SK-N-SH (cell line): Measurements from ENCODE around the gene WDR49. TPM values are rescaled to one million over a fixed set of nuclear protein-coding genes. Genes with fewer than 3 reads are reported as not detected.

Experiments
- CTCF ChIA-PET: fragments of 300-600, 350-600 bp; formaldehyde crosslinking; extraction: SDS; loops from one replicate; lab custom pipeline; 2021; lab: Yijun Ruan, JAX
- POLR2A ChIA-PET: fragments of 350-600 bp; sonication (Branson Sonifier 250); formaldehyde crosslinking; extraction: SDS; loops from one replicate; lab custom pipeline; 2020; ENCODE audit warnings: antibody characterized with exemption, inconsistent platforms; lab: Yijun Ruan, JAX
- DNase-seq: peaks from one replicate; pipeline ENCODE4 v3.0.0; 2012
- H2AFZ ChIP-seq: fragments of 200-600 bp; sonication (generic); 2 replicates; pipeline ENCODE4 v1.8.1; 2016; ENCODE audit warnings: antibody characterized with exemption, mild to moderate bottlenecking, low read depth
- H3F3A ChIP-seq: fragments of 200-600 bp; sonication (generic); replicated peaks from 2 replicates; pipeline ENCODE3; 2016; ENCODE audit warnings: antibody characterized with exemption, mild to moderate bottlenecking; ENCODE audit not compliant: insufficient read depth
- H3K27ac ChIP-seq, 2 experiments: fragments of 200-500 bp in 1 of 2; fragments of 200-600 bp in 1 of 2; sonication (Bioruptor generic) in 1 of 2; sonication (generic), shearing (Covaris generic) in 1 of 2; 2 replicates each; pipeline versions ENCODE4 v1.5.1 to v1.6.1; 2014 to 2016; ENCODE audit warnings: low read depth in 2 of 2, inconsistent platforms in 1 of 2, low read length in 1 of 2, mild to moderate bottlenecking in 1 of 2, mixed read lengths in 1 of 2
- H3K27me3 ChIP-seq: fragments of 200-600 bp; sonication (generic), shearing (Covaris generic); 2 replicates; pipeline ENCODE4 v1.6.1; 2016; ENCODE audit warnings: mixed run types; ENCODE audit not compliant: insufficient read depth
- H3K36me3 ChIP-seq, 2 experiments: fragments of 200-500 bp in 1 of 2; fragments of 200-600 bp in 1 of 2; sonication (Bioruptor generic) in 1 of 2; sonication (generic) in 1 of 2; replicated peaks in 1 of 2; 2 replicates each; pipeline versions ENCODE3 to v1.5.1; 2014 to 2016; ENCODE audit warnings: low read length in 1 of 2, mild to moderate bottlenecking in 1 of 2; ENCODE audit not compliant: insufficient read depth in 2 of 2, control insufficient read depth in 1 of 2
- H3K4me1 ChIP-seq, 2 experiments: fragments of 200-500 bp in 1 of 2; fragments of 200-600 bp in 1 of 2; sonication (Bioruptor generic) in 1 of 2; sonication (generic), shearing (Covaris generic) in 1 of 2; 2 replicates each; pipeline versions ENCODE4 v1.5.1 to v1.6.1; 2014 to 2016; ENCODE audit warnings: low read depth in 1 of 2, low read length in 1 of 2, mixed run types in 1 of 2; ENCODE audit not compliant: insufficient read depth in 2 of 2, control insufficient read depth in 1 of 2
- H3K4me2 ChIP-seq: fragments of 200-600 bp; sonication (generic), shearing (Covaris generic); 2 replicates; pipeline ENCODE4 v1.6.1; 2017; ENCODE audit warnings: mixed run types
- H3K4me3 ChIP-seq, 2 experiments: fragments of 200-500 bp in 1 of 2; fragments of 200-600 bp in 1 of 2; sonication (Bioruptor generic) in 1 of 2; sonication (generic), shearing (Covaris generic) in 1 of 2; 2 replicates each; pipeline versions ENCODE4 v1.5.1 to v1.8.1; 2014 to 2016; ENCODE audit warnings: low read depth in 2 of 2, inconsistent platforms in 1 of 2, low read length in 1 of 2, mild to moderate bottlenecking in 1 of 2, mixed read lengths in 1 of 2, moderate library complexity in 1 of 2
- H3K79me2 ChIP-seq: fragments of 200-600 bp; sonication (generic); 2 replicates; pipeline ENCODE4 v1.8.1; 2017; ENCODE audit warnings: mild to moderate bottlenecking; ENCODE audit not compliant: insufficient read depth
- H3K9ac ChIP-seq: fragments of 200-600 bp; sonication (generic); 2 replicates; pipeline ENCODE4 v1.6.1; 2017; ENCODE audit warnings: mixed run types
- H3K9me2 ChIP-seq: fragments of 200-600 bp; sonication (generic); 2 replicates; pipeline ENCODE4 v1.6.1; 2017; ENCODE audit warnings: mixed run types
- H3K9me3 ChIP-seq: fragments of 200-600 bp; sonication (generic); 2 replicates; pipeline ENCODE4 v1.6.1; 2017; ENCODE audit warnings: mixed run types, mild to moderate bottlenecking, moderate library complexity
- H4K20me1 ChIP-seq: fragments of 200-600 bp; sonication (generic); 2 replicates; pipeline ENCODE4 v1.6.1; 2017; ENCODE audit warnings: mild to moderate bottlenecking, mixed run types; ENCODE audit not compliant: insufficient read depth
- CHD2 ChIP-seq: fragments of 150-350 bp; IDR thresholded peaks from 2 replicates; pipeline ENCODE4 v1.6.1; 2018; ENCODE audit warnings: low read length; ENCODE audit not compliant: partially characterized antibody
- ELF1 ChIP-seq: IDR thresholded peaks from 2 replicates; pipeline ENCODE4 v1.4.0; 2012
- EZH2phosphoT487 ChIP-seq: fragments of 200-600 bp; sonication (generic); IDR thresholded peaks from 2 replicates; pipeline ENCODE4 v1.6.1; 2017; ENCODE audit warnings: low read depth, mixed run types, mild to moderate bottlenecking, antibody characterized with exemption, moderate library complexity, borderline replicate concordance
- FOSL2 ChIP-seq: IDR thresholded peaks from 2 replicates; pipeline ENCODE4 v1.4.0; 2012; ENCODE audit warnings: low read depth, mild to moderate bottlenecking, moderate library complexity, borderline replicate concordance
- GABPA ChIP-seq: IDR thresholded peaks from 2 replicates; pipeline ENCODE4 v1.4.0; 2012; ENCODE audit warnings: low read depth, mild to moderate bottlenecking
- JUND ChIP-seq: IDR thresholded peaks from 2 replicates; pipeline ENCODE4 v1.4.0; 2012
- MXI1 ChIP-seq: IDR thresholded peaks from 2 replicates; pipeline ENCODE4 v1.6.1; 2012; ENCODE audit warnings: mild to moderate bottlenecking, low read depth, low read length, improper control_type of control experiment
- NFIC ChIP-seq: IDR thresholded peaks from 2 replicates; pipeline ENCODE4 v1.4.0; 2012; ENCODE audit warnings: borderline replicate concordance
- NRF1 ChIP-seq: IDR thresholded peaks from 2 replicates; pipeline ENCODE4 v1.6.1; 2012; ENCODE audit warnings: low read depth, mild to moderate bottlenecking, low read length
- POLR2AphosphoS5 ChIP-seq: IDR thresholded peaks from 2 replicates; pipeline ENCODE4 v1.6.1; 2012; ENCODE audit warnings: low read depth, low read length
- RCOR1 ChIP-seq: fragments of 150-350 bp; IDR thresholded peaks from 2 replicates; pipeline ENCODE4 v1.6.1; 2017; ENCODE audit warnings: antibody characterized with exemption, low read length
- RXRA ChIP-seq: IDR thresholded peaks from 2 replicates; pipeline ENCODE4 v1.4.0; 2012; ENCODE audit warnings: low read depth, mild to moderate bottlenecking, borderline replicate concordance
- SIN3A ChIP-seq: IDR thresholded peaks from 2 replicates; pipeline ENCODE4 v1.6.1; 2012; ENCODE audit warnings: low read depth, mild to moderate bottlenecking, low read length, moderate library complexity, borderline replicate concordance
- TAF1 ChIP-seq: IDR thresholded peaks from 2 replicates; pipeline ENCODE4 v1.6.1; 2012; ENCODE audit warnings: low read depth, mild to moderate bottlenecking, low read length, moderate library complexity, borderline replicate concordance
- TCF12 ChIP-seq: IDR thresholded peaks from 2 replicates; pipeline ENCODE4 v1.4.0; 2012
- YY1 ChIP-seq: IDR thresholded peaks from 2 replicates; pipeline ENCODE4 v1.4.0; 2012; ENCODE audit warnings: low read depth, mild to moderate bottlenecking
- WGBS: methylation state at CpG from one replicate; pipeline ENCODE4 v1.1.6; 2017; ENCODE audit warnings: low lambda C conversion rate; 5-methylcytosine and 5-hydroxymethylcytosine counted together
- polyA plus RNA-seq, 3 experiments: library from polyadenylated mRNA; depleted of rRNA; stranded (reverse); fragments of >200 nt; gene quantifications; 2 replicates each; pipeline ENCODE4 v1.2.3, GENCODE V29; 2012
- TF ChIP-seq, protein P1 (sequence below): IDR thresholded peaks from 2 replicates; pipeline ENCODE4 v1.4.0; 2012; ENCODE audit warnings: low read depth, borderline replicate concordance
- TF ChIP-seq, protein P2 (sequence below): IDR thresholded peaks from 2 replicates; pipeline ENCODE4 v1.4.0; 2012; ENCODE audit warnings: low read depth, borderline replicate concordance
- TF ChIP-seq, protein P3 (sequence below): IDR thresholded peaks from 2 replicates; pipeline ENCODE4; 2012

WDR49 gene
- polyA plus RNA-seq, 1 of the 3 experiments (the other 2 are of a cell fraction), result not detected

DNA sequence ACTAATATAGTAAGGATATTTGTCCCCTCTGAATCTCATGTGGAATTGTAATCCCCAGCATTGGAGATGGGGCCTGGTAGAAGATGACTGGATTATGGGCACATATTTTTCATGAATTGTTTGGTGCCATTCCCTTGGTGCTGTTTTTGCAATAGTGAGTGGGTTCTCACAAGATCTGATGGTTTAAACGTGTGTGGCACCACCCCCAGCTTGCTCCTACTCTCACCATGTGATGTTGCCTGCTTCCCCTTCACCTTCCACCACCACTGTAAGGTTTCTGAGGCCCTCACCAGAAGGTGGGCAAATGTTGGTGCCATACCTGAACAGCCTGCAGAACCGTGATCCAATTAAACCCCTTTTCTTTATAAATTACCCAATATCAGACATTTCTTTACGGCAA, 151.8 kb downstream of the WDR49 start:
- Histone ChIP-seq H3K4me2 (no peak overlapping the region), H3F3A (no peaks in the 10 kb centered on the region), H3K4me1 (no peaks in the 10 kb centered on the region), H3K27me3 (no peaks in the 10 kb centered on the region; the same call in 1 of the 2 replicates), H3K79me2 (no peaks in the 10 kb centered on the region), H3K4me3 (no peak overlapping the region), H4K20me1 (no peaks in the 10 kb centered on the region), H3K9me3 (no peaks in the 10 kb centered on the region), H3K9me2 (no peaks in the 10 kb centered on the region), H3K9ac (no peak overlapping the region), H3K36me3 (no peaks in the 10 kb centered on the region), H3K27ac (no peak overlapping the region), H2AFZ (no peak overlapping the region)
- WGBS, result 30% methylated on average over 3 of the region's 3 CpGs
- DNase-seq, result no peak
- ChIA-PET POLR2A (no interaction called here), CTCF (no interaction called here)
- TF ChIP-seq, protein P1, sequence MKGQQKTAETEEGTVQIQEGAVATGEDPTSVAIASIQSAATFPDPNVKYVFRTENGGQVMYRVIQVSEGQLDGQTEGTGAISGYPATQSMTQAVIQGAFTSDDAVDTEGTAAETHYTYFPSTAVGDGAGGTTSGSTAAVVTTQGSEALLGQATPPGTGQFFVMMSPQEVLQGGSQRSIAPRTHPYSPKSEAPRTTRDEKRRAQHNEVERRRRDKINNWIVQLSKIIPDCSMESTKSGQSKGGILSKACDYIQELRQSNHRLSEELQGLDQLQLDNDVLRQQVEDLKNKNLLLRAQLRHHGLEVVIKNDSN, result no peak
- TF ChIP-seq CHD2, result no peak
- TF ChIP-seq TAF1, result no peak
- TF ChIP-seq POLR2AphosphoS5, result no peak
- no peak for TF ChIP-seq RXRA
- TF ChIP-seq, protein P2, sequence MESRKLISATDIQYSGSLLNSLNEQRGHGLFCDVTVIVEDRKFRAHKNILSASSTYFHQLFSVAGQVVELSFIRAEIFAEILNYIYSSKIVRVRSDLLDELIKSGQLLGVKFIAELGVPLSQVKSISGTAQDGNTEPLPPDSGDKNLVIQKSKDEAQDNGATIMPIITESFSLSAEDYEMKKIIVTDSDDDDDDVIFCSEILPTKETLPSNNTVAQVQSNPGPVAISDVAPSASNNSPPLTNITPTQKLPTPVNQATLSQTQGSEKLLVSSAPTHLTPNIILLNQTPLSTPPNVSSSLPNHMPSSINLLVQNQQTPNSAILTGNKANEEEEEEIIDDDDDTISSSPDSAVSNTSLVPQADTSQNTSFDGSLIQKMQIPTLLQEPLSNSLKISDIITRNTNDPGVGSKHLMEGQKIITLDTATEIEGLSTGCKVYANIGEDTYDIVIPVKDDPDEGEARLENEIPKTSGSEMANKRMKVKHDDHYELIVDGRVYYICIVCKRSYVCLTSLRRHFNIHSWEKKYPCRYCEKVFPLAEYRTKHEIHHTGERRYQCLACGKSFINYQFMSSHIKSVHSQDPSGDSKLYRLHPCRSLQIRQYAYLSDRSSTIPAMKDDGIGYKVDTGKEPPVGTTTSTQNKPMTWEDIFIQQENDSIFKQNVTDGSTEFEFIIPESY, result no peak
- no peak for TF ChIP-seq FOSL2
- no peak for TF ChIP-seq TCF12
- TF ChIP-seq EZH2phosphoT487, result no peak
- TF ChIP-seq, protein P3, sequence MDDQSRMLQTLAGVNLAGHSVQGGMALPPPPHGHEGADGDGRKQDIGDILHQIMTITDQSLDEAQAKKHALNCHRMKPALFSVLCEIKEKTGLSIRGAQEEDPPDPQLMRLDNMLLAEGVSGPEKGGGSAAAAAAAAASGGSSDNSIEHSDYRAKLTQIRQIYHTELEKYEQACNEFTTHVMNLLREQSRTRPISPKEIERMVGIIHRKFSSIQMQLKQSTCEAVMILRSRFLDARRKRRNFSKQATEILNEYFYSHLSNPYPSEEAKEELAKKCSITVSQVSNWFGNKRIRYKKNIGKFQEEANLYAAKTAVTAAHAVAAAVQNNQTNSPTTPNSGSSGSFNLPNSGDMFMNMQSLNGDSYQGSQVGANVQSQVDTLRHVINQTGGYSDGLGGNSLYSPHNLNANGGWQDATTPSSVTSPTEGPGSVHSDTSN, result no peak
- no peak for TF ChIP-seq NRF1
- TF ChIP-seq JUND, result no peak
- no peak for TF ChIP-seq GABPA
- TF ChIP-seq NFIC, result no peak
- no peak for TF ChIP-seq ELF1
- TF ChIP-seq MXI1, result no peak
- TF ChIP-seq SIN3A, result no peak
- no peak for TF ChIP-seq RCOR1
- TF ChIP-seq YY1, result no peak
